Calu3 (cell line): ENCODE data around the gene MTR. TPM values are rescaled to one million over a fixed set of nuclear protein-coding genes. Genes with fewer than 3 reads are reported as not detected.
"Not testable (repeated sequence)": the region's sequence is repeated elsewhere in the genome, so short reads cannot be mapped to it uniquely, and the experiment has no call there.

Experiments
- BruUV-seq: library from RNA; stranded (reverse); fragments of 400-500 nt; replicated peaks from 2 replicates; lab custom pipeline; 2021; lab: Mats Ljungman, UMichigan
- CTCF ChIA-PET: fragments of 300-600 bp; sonication (Branson Sonifier 250); formaldehyde crosslinking; loops from one replicate; lab custom pipeline; 2022; ENCODE audit warnings: antibody characterized with exemption; lab: Charles Lee
- DNase-seq: peaks from one replicate; pipeline ENCODE4 v3.0.0; 2022
- H3K27ac Mint-ChIP-seq: one replicate; pipeline ENCODE4 v1.8.0; 2022; ENCODE audit warnings: mixed read lengths; ENCODE audit not compliant: unreplicated experiment
- H3K27me3 Mint-ChIP-seq: one replicate; pipeline ENCODE4 v1.8.0; 2022; ENCODE audit warnings: mixed read lengths; ENCODE audit not compliant: unreplicated experiment
- H3K36me3 Mint-ChIP-seq: one replicate; pipeline ENCODE4 v1.8.0; 2022; ENCODE audit warnings: mild to moderate bottlenecking, moderate library complexity, mixed read lengths; ENCODE audit not compliant: insufficient read depth, unreplicated experiment
- H3K4me1 Mint-ChIP-seq: one replicate; pipeline ENCODE4 v1.8.0; 2022; ENCODE audit warnings: mild to moderate bottlenecking, low read depth, mixed read lengths; ENCODE audit not compliant: unreplicated experiment
- H3K4me3 Mint-ChIP-seq: one replicate; pipeline ENCODE4 v1.8.0; 2022; ENCODE audit warnings: mild to moderate bottlenecking, low read depth, moderate library complexity, mixed read lengths; ENCODE audit not compliant: unreplicated experiment
- H3K9me3 Mint-ChIP-seq: one replicate; pipeline ENCODE4 v1.8.0; 2022; ENCODE audit warnings: low read depth, mixed read lengths; ENCODE audit not compliant: unreplicated experiment
- intact Hi-C: fragments of 100-400 bp; cut with micrococcal nuclease; formaldehyde crosslinking; loops from one replicate; pipeline ENCODE4 v1.10.0; 2022; ENCODE audit not compliant: unreplicated experiment
- total RNA-seq: library from RNA; stranded (reverse); gene quantifications from 2 replicates; pipeline ENCODE4 v1.2.3, GENCODE V29; 2022
- TF ChIP-seq, protein P1 (sequence below): fragments of 200-600 bp; IDR thresholded peaks from one replicate; pipeline ENCODE4 v1.8.0; 2022; ENCODE audit warnings: antibody characterized with exemption; ENCODE audit not compliant: unreplicated experiment

Gene MTR
- total RNA-seq, 1 experiment from 2014 or later = 37.0 TPM

DNA sequence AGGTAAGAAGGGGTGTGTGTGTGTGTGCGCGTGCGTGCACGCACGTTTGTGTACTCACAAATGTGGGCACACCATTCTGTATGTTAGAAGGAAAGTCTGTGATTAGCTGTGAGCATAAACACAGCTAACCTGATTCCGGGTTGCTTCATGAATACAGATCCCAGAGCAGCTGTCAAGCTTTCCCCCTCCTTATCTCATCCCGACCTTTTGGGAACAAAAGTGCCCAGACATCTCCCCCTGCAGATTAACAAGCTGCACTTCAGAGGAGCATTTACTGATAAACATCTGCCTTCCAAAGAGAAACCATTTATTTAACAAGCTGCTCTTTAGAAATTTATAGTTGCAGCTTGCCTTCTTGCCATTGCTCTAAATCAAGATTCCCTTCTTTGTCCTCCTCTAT lies 112.1 kb downstream of the MTR start:
- Mint-ChIP-seq H3K4me1 (no peaks in the 10 kb centered on the region), H3K27ac (no peak overlapping the region), H3K27me3 (no peaks in the 10 kb centered on the region), H3K9me3 (peaks cover 8% of the 10 kb centered on the region), H3K36me3 (no peaks in the 10 kb centered on the region), H3K4me3 (no peak overlapping the region)
- TF ChIP-seq, protein P1, sequence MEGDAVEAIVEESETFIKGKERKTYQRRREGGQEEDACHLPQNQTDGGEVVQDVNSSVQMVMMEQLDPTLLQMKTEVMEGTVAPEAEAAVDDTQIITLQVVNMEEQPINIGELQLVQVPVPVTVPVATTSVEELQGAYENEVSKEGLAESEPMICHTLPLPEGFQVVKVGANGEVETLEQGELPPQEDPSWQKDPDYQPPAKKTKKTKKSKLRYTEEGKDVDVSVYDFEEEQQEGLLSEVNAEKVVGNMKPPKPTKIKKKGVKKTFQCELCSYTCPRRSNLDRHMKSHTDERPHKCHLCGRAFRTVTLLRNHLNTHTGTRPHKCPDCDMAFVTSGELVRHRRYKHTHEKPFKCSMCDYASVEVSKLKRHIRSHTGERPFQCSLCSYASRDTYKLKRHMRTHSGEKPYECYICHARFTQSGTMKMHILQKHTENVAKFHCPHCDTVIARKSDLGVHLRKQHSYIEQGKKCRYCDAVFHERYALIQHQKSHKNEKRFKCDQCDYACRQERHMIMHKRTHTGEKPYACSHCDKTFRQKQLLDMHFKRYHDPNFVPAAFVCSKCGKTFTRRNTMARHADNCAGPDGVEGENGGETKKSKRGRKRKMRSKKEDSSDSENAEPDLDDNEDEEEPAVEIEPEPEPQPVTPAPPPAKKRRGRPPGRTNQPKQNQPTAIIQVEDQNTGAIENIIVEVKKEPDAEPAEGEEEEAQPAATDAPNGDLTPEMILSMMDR = no peak
- intact Hi-C loops = no loop called here
- CTCF ChIA-PET = interaction anchor here (0.6 kb wide), 1 partner anchor 32 kb away, joined by 3 read pairs; no protein-coding TSS in a partner anchor
- BruUV-seq = no TSS peak
- no peak for DNase-seq

DNA sequence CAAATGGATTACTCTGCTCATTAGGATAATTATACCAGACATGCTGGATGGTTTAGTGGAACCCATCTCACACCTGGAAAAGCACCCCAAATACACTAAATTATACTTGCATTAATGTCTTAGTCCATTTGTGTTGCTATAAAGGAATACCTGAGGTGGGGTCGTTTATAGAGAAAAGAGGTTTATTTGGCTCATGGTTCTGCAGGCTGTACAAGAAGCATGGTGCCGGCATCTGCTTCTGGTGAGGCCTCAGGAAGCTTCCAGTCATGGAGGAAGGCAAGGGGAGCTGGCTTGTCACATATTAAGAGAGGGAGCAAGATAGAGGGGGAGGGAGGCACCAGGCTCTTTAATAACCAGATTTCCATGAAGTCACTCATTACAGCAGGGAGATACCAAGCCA lies 113.6 kb downstream of the MTR start:
- peaks cover 8% of the 10 kb centered on the region for H3K9me3 Mint-ChIP-seq
- no peaks in the 10 kb centered on the region for H3K27me3 Mint-ChIP-seq
- H3K4me3 Mint-ChIP-seq = no peak overlapping the region
- TF ChIP-seq, protein P1 = no peak
- no peak overlapping the region for H3K27ac Mint-ChIP-seq
- intact Hi-C loops = no loop called here
- H3K36me3 Mint-ChIP-seq = no peaks in the 10 kb centered on the region
- no TSS peak for BruUV-seq
- DNase-seq = no peak
- CTCF ChIA-PET = no interaction called here
- no peaks in the 10 kb centered on the region for H3K4me1 Mint-ChIP-seq

DNA sequence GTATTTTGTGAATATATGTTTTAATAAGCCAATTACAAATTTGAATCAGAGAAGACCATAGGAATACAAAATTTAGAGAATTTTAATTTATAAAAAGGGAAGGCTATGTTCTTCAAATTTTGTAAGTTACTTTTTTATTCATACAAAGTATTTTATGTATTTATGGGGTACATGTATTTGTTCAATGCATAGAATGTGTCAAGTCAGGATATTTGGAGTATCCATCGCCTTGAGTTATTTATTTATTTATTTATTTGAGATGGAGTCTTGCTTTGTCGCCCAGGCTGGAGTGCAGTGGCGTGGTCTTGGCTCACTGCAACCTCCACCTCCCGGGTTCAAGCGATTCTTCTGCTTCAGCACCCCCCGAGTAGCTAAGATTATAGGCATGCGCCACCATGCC lies 116.0 kb downstream of the MTR start:
- intact Hi-C loops = loop anchor here (2.0 kb wide), 1 partner anchor 34 kb away; no protein-coding TSS in a partner anchor
- H3K9me3 Mint-ChIP-seq, DNase-seq, H3K27ac Mint-ChIP-seq, H3K27me3 Mint-ChIP-seq, CTCF ChIA-PET, H3K4me1 Mint-ChIP-seq, H3K4me3 Mint-ChIP-seq, BruUV-seq, H3K36me3 Mint-ChIP-seq: not testable (repeated sequence)

DNA sequence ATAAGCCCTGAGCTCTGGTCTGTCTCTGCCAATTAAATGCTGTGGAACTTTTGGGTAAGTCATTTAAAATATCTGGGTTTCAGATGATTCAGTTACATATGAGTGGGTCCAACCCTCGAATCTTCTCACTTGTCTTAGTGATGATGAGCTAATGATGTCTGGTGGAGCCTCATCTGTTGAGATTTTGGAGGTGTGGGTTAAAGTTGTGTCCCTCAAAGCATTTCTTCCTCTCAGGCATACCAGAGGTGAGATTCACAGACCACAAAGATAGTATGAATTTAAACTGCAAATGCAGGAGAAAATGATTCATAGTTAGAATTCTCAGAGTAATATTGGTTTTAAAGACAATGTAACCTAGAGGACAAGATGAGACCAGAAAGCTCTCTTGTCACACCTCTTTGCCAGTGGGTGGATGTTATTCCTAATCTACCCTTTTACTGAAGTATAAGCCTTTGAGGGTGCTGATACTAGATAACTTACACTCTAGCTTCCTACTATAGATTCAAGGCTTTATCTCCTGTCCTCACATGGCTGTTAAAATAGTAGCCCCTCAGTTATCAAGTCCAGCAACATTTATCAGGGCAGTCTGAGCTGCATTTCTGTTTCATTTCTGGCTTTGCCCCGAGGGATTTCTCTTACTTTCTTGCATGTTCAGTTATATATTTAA lies 118.4 kb downstream of the MTR start:
- TF ChIP-seq, protein P1 = no peak
- Mint-ChIP-seq H3K9me3 (peaks cover 18% of the 10 kb centered on the region), H3K4me1 (no peaks in the 10 kb centered on the region), H3K36me3 (no peaks in the 10 kb centered on the region), H3K4me3 (no peak overlapping the region), H3K27ac (no peak overlapping the region), H3K27me3 (no peaks in the 10 kb centered on the region)
- CTCF ChIA-PET = interaction anchor here (0.6 kb wide), 1 partner anchor 623 kb away, joined by 3 read pairs; no protein-coding TSS in a partner anchor
- DNase-seq = no peak
- no TSS peak for BruUV-seq
- intact Hi-C loops = no loop called here

DNA sequence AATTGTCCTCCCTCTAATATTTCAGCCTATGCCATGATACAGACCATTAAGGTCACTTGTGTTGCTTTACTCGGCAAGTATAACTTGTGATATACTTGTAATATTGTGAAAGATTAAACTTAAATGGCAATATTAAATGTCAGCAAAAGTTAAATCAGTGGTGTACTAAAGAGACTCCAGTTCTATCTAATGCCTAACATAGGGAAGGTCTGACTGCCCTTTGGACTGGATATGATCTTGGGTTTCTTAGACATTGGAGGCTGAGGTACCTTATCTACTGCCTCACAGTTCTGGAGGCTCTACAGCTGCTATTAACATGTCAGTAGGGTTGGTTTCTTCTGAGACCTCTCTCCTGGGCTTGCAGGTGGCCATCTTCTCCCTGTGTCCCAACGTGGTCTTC lies 119.3 kb downstream of the MTR start:
- H3K9me3 Mint-ChIP-seq = peaks cover 15% of the 10 kb centered on the region
- DNase-seq = no peak
- H3K27ac Mint-ChIP-seq = no peak overlapping the region
- no TSS peak for BruUV-seq
- intact Hi-C loops = no loop called here
- no peak overlapping the region for H3K4me3 Mint-ChIP-seq
- H3K27me3 Mint-ChIP-seq = no peaks in the 10 kb centered on the region
- H3K36me3 Mint-ChIP-seq = no peaks in the 10 kb centered on the region
- H3K4me1 Mint-ChIP-seq = no peaks in the 10 kb centered on the region
- CTCF ChIA-PET = no interaction called here
- TF ChIP-seq, protein P1 = no peak
